KG1 (cell line): ENCODE data around the gene CDCA5.
A peak's percentile ranks its signal among the peaks of the same experiment; 100 is the strongest.

ENCODE experiments used
- DNase-seq: peaks from one replicate; lab custom pipeline; 2025; lab: John Stamatoyannopoulos, UW

The CDCA5 gene, protein sequence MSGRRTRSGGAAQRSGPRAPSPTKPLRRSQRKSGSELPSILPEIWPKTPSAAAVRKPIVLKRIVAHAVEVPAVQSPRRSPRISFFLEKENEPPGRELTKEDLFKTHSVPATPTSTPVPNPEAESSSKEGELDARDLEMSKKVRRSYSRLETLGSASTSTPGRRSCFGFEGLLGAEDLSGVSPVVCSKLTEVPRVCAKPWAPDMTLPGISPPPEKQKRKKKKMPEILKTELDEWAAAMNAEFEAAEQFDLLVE

GRCh38 chr11:65083834-65084597 lies at the start of gene CDCA5, which contains the start of gene ZFPL1:
Gene CDCA5, minus strand, starts transcription at chr11:65084040. Its CDS starts 62 bp downstream, at chr11:65083978.
Gene ZFPL1, plus strand, starts transcription at chr11:65084222. Its CDS starts 477 bp downstream, at chr11:65084699.
- DNase-seq: peak; percentile 97

- DNase-seq: no peak
Measured at GRCh38 chr11:65132988-65133700, 49.3 kb upstream of the CDCA5 start.

- no peak for DNase-seq
Measured at GRCh38 chr11:65132238-65132987, 48.6 kb upstream of the CDCA5 start.

DNA sequence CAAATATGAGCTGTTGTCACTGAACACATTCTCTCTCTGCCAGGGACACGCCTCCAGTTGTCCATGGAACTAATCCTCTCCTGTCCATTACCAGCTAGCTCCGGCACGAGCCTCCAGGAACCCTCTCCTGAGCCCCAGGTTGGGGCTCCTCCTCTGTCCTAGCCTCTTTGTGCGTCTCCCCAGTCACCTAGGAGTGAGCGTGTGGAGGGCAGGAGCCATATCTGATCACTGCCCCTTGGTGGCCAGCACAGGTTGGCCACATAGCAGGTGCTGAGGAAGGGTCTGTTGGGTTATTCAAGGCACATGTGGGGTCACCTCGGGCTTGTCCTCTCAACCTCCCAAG lies 48.0 kb upstream of the CDCA5 start:
- no peak for DNase-seq

DNA sequence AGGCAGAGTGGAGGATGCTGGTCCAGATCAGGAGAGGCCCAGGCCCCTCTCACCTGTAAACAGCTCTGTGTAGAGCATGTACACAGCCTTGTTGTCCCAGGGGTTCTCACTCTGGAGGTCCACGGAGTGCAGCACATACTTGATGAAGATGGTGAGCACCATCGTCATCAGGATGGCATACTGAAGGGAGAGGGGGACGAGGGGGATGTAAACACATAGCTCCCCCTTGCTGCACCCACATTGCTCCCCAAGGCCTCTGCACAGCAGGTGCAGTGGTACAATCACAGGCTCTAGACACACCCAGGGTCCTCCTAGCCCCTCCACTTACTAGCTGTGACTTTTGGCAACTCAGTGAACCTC lies 47.6 kb upstream of the CDCA5 start:
- no peak for DNase-seq

GRCh38 chr11:65130631-65131416 lies 47.0 kb upstream of the CDCA5 start:
- no peak for DNase-seq

- no peak for DNase-seq
Measured at GRCh38 chr11:65129649-65130441, 46.0 kb upstream of the CDCA5 start.

DNA sequence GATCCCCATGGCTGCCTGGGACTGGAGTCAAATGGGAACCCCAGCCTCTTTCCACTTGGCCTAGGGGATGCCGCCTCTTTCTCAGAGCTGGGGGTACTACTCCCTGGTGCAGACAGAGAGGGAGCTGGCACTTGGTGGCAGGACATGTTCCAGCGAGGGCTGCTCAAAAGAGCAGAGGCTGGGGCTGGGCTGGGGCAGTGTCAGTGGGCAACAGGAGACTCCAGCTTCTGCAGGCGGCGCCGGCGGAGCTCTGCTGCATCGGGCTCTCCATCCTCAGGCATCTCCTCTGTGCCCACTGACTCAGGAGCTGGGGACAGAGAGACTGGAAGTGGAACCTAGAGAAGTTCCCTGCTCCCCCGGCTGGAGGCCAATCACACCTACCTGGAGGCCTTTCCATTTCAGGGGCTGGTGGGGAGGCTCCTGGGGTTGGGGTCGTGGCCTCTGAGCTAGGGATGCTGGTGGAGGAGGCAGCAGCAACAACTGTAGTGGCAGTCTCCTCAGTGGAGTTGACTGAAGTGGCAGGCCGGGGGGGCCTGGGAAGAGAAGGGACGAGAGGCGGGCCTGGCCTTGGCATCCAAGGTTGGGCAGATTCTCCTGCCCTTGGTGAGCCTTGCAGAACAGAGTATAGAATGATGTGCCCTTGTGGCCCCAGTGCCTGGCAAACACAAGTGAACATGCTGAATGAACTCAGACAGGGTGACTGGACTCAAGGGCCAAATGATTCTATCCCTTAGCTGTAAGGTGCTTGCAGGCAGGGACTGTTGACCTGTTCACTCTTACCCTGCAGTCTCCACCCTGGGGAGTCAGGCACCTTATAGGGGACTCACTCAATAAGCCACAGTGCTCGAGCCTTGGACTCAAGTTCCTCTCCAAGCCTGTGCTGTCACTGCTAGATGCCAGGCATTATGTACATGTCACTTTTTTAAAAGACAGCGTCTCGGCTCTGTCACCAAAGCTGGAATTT lies 44.6 kb upstream of the CDCA5 start:
- no peak for DNase-seq

- DNase-seq: no peak
Measured at GRCh38 chr11:65127473-65128181, 43.8 kb upstream of the CDCA5 start.

- no peak for DNase-seq
Measured at GRCh38 chr11:65126624-65127274, 42.9 kb upstream of the CDCA5 start.

- no peak for DNase-seq
Measured at GRCh38 chr11:65125197-65126056, 41.6 kb upstream of the CDCA5 start.

- no peak for DNase-seq
Measured at GRCh38 chr11:65124480-65125196, 40.8 kb upstream of the CDCA5 start.

DNA sequence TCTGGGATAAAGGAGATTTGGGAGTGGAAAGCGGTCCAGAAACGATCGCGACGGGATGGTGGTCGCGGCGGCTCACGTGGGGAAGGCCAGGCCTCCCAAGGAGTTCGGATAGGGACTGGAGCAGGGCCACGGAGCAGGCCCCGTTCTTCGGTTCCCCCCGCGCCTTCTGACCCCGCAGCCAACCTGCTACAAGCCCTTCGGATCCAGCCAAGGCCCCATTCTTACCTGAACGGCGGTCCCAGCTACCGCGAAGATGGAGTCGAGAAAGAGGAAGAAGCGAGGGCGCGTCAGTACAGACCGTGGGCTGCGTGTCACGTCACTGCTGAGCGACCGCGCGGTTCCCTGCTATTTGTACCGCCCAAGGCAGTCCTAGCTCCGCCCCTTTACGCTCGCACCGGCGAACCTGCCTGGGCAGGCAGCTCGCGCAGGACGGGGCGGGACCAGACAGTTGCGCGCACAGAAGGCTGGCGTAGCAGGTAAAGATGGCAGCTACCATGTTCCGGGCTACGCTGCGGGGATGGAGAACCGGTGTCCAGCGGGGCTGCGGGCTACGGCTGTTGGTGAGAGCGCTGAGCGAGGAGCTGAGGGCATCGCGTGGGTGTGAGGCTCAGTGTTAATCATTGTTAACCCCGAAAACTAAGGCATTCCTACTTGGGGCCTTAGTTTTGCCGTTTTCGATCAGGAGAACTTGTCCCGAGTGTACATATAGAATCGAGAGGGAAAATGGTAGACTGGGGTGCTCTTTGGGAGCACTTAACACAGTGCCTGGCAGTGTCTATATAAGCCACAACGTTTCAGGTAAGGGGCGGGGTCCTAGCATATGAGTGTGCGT lies 38.2 kb upstream of the CDCA5 start, which contains the start of the genes FAU and MRPL49:
Gene FAU (minus strand): TSS at position 270 of the 832 bp plus-strand sequence. CDS start 321 bp downstream, outside the sequence.
Gene MRPL49 (plus strand): TSS at position 457 of the 832 bp plus-strand sequence. CDS start 26 bp downstream, at position 483.
- peak; percentile 99 for DNase-seq

GRCh38 chr11:65121447-65121864 lies 37.6 kb upstream of the CDCA5 start:
- DNase-seq: no peak

GRCh38 chr11:65120831-65121230 lies 37.0 kb upstream of the CDCA5 start:
- no peak for DNase-seq

DNA sequence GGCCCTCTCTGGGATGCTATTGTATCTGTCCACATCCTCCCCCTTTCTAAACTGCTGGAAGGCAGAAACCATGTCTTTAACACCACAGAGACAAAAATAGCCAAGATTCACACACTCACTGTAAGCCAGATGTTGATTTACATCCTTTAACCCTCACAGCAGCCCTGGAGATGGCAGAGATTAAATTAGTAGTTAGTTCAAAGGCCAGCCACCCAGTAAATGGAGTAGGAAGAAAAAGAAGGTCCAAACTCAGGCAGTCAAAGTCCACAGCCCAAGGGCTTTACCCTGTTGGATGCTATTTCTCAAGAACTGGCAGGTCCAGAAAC lies 35.8 kb upstream of the CDCA5 start:
- DNase-seq: no peak
